Hematopoietic multipotent progenitor cell treated with erythropoietin and hydrocortisone succinate and interleukin-3 and kit ligand, for 8 days (in vitro differentiated cells): Measurements from ENCODE around the gene POC5.
A peak's percentile ranks its signal among the peaks of the same experiment; 100 is the strongest.
"Not testable (repeated sequence)": the region's sequence is repeated elsewhere in the genome, so short reads cannot be mapped to it uniquely, and the experiment has no call there.

Source experiments
- DNase-seq: peaks from one replicate; pipeline ENCODE4 v3.0.0-alpha.2; 2015

The POC5 gene, protein sequence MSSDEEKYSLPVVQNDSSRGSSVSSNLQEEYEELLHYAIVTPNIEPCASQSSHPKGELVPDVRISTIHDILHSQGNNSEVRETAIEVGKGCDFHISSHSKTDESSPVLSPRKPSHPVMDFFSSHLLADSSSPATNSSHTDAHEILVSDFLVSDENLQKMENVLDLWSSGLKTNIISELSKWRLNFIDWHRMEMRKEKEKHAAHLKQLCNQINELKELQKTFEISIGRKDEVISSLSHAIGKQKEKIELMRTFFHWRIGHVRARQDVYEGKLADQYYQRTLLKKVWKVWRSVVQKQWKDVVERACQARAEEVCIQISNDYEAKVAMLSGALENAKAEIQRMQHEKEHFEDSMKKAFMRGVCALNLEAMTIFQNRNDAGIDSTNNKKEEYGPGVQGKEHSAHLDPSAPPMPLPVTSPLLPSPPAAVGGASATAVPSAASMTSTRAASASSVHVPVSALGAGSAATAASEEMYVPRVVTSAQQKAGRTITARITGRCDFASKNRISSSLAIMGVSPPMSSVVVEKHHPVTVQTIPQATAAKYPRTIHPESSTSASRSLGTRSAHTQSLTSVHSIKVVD

DNA sequence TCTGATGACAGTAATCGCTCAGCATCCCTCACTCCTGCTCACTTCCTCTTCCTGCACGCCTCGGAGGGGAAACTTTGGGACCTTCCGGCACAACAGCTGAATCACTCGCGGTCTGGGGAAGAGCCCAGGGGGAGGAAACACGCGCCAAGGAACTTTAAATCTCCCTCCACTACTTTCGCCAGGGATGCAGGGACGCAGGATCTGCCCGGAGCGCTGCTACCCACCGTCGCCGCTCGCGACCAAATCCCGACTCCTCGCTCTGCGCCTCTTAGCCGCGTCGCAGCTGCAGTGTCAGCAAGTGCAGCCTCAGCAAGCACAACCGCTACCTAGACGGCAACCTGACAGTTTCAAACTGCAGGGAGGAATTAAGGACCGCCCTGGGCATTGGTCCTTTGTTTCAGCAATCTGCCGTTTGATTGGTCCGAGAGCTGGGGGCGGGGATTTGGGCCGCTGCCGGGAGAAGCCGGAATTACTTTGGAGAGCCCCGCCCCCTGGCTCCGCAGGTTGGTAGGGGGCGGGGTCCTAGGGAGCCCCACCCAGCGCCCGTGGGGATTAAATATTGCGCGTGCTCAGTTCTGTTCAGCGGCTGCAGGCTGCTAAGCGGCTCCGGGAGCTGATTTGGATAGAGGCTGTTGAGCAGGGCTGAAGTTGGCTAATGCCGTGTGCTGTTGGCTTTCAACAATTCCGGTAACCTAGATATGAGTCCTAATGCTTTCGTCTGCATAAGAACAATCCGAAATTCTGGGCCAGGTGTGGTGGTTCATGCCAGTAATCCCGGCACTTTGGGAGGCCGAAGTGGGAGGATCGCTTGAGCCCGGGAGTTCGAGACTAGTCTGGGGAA is at the start of gene POC5:
TSS of gene POC5 (minus strand) at position 356 of the 841 bp plus-strand sequence. CDS start 4,500 bp downstream, outside the sequence.
- DNase-seq, result peak; percentile 97

DNA sequence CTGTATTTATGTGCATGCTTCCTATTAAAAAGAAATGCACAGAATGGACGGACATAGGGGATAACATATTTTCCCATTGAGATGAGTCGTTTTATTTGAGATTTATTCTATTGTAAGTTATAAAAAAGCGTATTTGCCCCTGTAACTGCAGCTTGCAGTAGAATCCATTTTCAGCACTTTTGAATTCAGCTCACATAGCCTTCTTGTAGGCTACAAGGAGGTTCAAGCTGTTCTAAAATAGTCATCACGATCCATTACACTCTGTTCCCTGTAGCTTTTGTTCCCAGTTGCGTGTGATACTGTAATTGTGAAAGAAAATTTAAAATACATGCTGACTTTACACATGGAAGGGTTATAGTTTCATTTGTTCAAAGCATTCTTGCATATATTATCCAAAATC is 40.9 kb upstream of the POC5 start:
- no peak for DNase-seq

DNA sequence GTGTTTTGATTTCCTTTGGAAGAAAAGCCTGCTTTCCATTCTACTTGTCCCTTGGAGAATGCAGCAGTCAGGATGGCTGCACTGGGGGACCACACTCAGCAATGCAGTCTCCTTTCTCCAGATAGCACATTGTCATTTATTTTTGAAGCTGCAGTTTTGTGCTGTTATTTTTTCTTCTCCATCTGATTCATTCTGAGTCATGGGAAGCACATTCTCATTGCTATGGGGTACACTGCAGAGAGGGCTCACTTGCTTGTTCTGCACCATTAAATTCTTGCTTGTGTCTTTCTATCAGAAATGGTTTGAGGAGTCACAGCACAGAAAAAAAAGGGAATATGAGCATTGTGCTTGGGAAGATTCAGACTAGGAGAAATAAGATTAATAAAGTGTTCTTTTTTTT is 39.7 kb upstream of the POC5 start:
- DNase-seq, result no peak

DNA sequence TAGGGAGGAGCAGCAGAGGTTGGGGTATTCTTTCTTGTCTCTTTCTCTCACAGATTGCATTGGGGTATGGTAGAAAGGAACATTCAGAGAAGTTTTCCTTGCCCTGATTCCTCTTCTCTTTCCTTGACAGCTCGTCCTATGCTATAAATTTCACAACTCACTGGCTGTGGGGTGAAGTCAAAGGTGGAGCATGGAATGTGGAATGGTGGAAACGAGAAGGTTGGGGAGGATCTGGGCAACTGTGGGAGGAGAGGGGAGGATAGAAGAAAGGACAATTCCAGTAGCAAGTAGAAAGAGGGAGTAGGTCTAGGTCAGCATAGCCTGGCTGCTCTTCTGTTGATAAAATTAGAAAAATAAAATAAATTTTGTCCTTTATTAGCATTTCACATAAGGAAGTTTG is 39.0 kb upstream of the POC5 start:
- no peak for DNase-seq

DNA sequence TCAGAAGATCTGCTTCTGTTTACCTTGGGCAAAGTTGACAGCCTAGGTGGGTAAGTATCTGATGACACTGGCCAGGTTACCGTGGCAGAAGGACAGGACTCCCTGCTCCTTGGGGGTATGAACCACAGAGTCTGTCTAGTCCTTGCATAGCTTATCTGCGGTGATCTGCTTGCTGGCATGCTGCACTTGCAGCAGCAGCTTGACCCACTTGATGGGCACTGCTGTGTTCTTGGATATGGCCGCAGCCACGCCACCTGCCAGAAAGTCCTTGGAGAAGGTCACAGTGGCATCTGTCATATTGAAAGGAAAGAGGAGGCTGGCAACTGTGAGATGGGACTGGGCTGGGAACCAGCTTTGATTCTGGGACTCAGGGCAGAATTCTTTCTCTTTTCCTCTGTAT is 35.9 kb upstream of the POC5 start:
- DNase-seq, result no peak

DNA sequence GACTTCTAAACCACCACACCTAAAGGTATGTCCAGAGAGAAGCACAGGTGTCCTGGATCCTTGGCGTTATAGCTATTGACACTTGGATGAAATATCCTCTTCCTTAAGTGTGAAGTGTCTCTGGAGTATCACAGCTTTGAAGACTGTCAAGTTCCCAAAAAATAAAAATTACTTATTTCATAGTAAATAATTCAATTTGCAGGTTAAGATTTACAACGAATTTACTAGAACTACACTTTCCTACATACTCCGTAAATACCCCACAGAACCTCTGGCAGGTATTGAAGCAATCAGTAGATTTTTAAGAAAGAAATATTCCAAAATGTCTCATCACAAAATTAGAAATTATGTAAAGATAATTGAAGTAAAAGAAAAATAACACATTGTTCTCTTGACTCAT is 27.1 kb upstream of the POC5 start:
- no peak for DNase-seq

DNA sequence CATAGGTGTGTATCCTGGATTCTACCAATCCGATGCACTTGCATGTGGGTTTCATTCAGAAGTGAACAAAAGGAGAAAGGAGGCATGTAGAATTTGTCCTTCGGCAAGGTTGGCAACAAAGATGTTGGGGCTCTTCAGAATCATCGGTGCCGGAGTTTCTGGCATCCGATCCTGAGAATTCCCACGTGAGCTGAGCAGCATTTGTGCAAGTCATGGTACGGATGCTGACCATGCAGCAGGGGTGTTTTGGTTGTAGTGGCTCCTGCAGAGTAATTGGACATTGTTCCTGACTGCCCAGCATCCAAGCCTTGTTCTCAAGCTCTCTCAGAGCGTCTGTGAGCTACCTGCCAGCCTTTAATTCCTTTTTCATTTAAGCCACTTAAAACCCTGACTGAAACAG is 19.0 kb upstream of the POC5 start:
- DNase-seq, result no peak

DNA sequence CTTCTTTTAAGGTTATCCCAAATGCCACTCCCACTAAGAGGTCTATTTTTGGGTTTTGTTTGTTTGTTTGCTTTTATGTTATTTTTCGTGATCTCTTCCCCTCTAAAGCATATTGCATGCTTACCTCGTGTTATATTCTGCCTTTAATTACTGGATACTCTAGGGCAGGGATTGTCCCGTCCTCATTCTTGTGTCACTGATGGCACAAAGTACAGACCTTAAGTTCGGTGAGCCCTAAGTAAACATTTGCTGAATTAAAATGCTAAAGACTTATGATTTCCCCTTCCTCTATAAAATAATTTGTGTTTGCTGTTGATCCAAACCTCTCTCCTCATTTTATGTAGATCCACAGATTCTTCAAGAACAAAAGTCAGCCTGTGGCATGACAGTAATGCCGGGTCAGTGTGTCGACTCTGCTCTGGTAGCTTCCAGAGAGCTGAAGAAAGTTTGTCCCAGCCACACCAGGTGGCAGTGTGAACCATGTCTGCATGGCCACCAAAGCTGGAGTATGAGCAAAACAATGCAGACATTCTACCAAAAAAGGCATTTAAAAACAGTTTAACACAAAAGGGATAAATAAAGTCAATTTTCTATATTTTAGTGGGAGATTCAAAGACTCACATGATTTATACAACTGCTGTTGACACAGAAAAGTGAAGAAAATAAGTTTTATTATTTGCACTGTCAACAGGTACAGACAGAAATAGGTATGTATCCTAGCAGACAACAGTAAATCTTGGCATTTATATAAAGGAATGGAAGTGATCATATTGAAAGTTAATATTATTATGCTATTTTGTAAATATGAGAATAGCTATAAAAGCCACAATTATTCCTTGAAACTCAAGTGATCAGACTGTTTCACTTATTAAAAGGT is 17.9 kb upstream of the POC5 start:
- peak; percentile 28 for DNase-seq

DNA sequence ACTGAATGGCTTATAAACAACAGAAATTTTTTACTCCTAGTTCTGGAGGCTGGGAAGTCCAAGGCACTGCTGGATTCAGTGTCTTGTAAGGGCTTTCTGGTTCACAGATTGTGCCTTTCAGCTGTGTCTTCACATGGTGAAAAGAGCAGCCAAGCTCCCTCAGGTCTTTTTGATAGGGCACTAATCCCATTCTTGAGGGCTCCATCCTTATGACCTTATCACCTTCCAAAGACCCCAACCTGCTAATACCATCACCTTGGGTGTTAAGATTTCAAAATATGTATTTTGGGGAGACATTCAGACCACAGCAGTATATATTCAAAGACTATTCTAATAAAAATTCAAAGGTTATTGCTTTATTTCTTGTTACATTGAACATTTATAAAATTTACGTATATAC is 16.5 kb upstream of the POC5 start:
- no peak for DNase-seq

DNA sequence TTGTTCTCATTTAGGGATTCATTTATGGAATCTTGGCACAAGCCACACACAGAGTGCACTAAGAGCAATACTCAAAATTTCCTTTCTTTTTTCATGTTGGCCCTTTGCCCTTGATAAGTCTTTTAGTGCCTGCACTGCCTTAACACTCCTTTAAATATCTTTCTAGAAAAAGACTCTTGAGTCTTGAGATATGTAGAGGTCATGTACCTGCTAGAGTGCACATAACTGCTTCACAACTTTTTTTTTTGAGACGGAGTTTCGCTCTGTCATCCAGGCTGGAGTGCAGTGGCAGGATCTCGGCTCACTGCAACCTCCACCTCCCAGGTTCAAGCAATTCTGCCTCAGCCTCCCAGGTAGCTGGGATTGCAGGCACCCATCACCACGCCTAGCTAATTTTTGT is 14.3 kb upstream of the POC5 start:
- DNase-seq, result not testable (repeated sequence)

DNA sequence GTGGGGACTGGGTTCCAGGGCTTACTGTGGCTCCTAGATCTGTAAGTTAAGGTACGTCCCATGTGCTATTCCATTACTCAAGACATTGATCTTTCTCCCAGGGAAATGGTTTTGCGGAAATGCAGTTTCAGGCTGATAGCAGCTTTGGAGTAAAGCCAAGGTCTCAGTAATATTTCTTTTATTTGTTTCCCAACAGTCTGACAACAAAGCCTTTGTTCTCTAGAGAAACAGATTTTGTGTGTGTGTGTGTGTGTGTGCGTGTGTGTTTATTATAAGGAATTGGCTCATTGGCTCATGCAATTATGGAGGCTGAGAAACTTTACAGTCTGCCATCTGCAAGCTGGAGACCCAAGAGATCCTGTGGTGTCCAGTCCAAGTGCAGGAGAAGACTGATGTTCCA is 12.1 kb upstream of the POC5 start:
- no peak for DNase-seq

DNA sequence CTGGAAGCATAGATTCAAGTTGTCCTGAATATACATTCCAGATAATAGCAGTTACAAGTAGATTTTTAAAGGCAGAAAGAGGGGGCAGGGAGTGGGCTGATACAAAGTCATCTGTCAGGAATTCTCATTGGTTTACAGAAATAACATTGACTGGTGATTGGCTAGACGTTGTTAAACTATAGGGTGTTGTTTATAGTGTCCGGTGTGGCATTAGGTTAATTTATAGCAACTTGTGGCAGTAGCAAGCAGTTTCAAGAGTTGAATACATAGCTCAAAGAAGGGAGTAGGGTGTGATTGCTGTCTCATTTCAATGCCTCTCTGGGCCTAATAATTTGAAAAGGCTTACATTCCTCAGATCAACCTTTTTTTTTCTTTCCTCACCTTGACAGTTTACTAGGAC is 10.7 kb upstream of the POC5 start:
- DNase-seq, result no peak

DNA sequence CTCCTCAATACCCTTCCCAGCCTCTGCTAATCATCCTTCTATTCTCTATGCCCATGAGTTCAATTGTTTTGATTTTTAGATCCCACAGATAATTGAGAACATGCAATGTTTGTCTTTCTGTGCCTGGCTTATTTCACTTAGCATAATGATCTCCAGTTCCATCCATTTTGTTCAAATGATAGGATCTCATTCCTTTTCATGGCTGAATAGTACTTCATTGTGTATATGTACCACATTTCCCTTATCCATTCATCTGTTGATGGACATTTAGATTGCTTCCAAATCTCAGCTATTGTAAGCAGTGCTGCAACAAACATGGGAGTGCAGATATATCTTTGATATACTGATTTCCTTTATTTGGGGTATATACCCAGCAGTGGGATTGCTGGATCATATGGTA is 9.0 kb upstream of the POC5 start:
- DNase-seq, result not testable (repeated sequence)

DNA sequence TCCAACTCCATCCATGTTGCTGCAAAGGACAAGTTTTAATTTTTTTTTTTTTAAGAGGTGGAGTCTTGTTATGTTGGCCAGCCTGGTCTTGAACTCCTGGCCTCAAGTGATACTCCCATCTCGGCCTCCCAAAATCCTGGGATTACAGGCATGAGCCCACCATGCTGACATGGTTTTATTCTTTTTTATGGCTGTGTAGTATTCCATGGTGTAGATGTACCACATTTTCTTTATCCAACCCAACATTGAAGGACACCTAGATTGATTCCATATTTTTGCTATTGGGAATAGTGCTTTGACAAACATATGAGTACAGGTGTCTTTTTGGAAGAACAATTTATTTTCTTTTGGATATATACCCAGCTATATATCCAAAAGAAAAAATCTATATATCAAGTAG is 6.1 kb upstream of the POC5 start:
- no peak for DNase-seq

DNA sequence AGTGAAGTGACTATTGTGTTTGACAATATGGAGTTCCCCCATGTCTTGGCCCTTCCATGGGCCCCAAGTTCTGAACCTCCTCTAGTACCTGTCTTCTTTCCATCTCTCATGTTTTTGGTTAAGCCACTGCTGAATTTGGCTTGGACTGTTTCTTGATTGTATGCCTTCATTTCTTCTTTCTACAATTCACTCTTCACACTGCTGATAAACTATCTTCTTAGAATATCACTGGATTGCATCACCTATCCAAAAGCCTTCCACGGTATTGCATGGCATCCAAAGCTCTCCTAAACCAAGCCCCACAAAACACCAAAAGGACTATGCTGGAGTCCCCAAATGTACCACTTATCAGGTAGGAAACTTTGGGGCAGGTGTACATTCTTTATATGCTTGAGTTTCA is 4.3 kb upstream of the POC5 start:
- no peak for DNase-seq

DNA sequence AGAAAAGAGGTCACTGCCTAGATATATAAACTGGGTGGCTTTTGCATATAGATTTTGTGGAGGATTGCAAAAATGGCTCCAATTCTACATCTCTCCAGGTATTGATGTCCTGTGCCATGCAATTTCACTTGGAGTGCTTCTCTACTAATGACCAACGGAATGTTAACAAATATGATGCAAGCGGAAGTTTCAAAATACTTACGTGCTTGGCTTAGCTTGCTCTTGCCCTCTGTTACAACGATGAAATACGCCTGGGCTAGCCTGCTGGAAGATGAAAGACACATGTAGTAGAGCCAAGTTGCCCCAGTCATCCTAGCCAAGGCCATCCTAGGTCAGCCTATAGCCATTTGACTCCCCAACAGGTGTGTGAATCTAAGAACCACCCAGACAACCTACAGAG is 3.6 kb upstream of the POC5 start:
- DNase-seq, result no peak

DNA sequence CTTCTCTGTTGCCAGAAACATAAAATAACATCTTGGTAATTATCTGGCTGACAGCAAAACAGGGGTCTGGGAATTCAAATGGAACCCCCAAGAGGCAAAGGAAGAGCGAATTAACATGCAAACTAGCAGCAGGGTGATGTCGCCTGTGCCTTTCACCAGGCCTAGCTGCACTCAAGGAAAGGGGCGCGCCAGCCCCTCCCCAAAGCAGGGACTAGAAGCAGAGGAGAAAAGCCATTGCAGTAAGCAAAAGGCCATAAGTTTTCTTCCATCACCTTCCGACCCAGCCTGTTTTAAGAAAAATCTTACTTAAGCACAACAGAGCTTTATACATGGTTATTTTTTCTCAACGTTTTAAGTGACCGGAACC is 539 bp downstream of the POC5 start:
- DNase-seq, result no peak

DNA sequence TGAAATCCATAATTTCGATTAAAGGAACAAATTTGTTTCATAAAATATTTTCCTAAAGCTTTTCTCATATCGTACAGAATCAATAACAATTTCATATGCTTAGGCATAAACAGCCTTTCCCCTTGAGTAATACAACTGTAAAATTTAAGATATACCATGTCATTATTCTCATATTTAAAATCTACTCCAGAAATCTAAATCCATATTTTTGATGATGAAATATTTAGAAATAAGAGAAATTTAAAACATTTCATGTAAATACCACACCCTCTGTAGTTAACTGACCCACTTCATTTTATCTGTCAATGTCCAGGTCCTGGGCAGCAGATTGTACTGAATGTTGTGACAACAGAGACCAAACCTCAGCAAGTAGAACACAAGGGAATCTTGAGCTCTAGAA is 5.1 kb downstream of the POC5 start:
- DNase-seq, result no peak

DNA sequence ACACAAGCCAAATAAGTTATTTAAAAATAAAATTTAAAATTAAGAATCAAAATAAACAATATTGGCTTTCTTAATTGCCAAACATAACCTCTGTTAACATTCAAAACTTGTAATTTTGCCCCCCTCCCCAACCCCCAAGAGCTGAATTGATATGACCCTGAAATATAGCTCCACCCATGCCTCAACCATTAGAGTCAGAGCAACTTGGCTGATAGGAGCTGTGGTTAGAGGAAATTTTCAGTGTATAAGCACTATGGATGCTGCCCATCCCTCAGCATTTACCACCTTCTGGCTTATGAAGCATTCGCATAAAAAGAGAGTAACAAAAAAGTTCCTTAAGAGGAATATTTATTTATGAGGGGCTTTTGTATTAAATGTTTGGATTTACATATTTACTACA is 6.1 kb downstream of the POC5 start:
- peak; percentile 45 for DNase-seq

DNA sequence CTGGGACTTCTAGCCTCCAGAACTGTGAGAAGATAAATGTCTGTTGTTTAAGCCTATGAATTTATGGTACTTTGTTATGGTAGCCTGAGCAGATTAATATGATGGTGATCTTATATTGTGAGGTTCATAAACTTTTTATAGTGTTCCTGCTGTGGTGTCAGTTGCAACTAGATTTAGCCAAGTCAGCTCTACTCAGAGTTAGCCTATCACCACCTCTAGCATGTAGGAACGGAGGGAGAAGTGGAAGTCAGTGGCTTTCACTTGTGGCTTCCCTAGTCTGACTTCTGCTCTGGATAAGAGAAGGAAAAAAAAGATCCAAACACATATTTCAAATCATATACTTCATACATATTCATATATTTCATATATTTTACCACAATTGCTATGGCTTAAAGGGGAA is 6.6 kb downstream of the POC5 start:
- DNase-seq, result peak; percentile 15

DNA sequence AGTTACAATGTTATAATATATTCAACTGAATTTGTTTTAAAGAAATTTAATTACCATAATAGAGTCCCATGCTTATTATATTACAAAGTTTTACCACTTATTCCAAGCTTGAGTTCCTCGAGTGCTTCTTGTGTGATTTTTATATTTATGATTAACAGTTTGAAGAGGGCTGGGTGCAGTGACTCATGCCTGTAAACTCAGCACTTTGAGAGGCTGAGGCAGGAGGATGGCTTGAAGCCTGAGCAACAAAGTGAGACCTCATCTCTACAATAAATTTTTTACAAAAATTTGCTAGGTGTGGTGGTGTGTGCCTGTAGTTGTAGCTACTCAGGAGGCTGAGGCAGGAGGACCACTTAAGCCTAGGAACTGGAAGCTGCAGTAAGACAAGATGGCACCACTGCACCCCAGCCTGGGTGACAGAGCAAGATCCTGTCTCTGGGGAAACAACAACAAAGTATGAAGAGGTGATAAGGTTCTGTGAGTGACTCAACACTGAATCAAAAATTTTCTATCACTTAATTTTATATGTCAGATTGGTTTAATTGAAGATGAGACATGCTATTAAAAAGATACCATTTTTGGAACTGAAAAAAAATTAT is 9.2 kb downstream of the POC5 start:
- no peak for DNase-seq

DNA sequence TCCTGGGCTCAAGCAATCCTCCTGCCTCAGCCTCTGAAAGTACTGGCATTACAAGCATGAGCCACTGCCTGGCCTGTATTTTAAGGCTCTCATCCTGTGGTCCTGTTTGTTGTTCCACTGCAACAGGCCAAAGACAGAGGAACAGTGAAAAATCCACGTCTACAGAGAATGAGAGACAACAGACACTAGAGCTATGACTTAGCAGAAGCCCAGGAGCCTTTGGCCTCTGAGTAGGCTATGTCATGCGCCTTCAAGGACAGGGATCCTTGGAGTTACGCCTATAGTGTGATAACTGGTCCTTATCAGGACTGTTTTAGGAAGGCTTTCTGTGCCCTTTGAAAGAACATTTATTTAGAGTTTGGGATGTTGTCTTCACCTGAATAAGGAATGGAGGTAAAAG is 10.5 kb downstream of the POC5 start:
- DNase-seq, result peak; percentile 58

DNA sequence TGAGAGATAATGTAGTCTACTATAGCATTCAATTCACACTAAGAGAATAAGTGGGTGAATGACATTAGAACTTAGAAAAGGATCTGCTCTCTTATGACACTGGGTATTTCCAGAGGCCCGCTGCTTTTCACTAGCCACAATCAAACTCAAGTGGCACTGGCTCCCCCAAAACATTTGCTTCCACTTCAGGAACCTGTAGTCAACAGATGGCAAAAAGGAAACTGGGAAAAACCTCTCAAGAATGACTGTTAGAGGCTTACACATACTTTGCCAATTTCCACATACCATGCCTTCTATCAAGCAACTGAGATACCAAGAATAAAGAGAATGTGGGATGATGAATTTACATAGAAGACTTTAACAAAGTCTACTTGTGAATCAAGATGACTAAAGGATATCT is 11.2 kb downstream of the POC5 start:
- DNase-seq, result no peak
